GM10266 (cell line): Measurements from ENCODE around the gene RASGRP2.

Experiments used
- DNase-seq: peaks from one replicate; pipeline ENCODE4 v3.0.0; 2012; ENCODE audit errors: extremely low spot score
- TF ChIP-seq, protein P1 (sequence below): IDR thresholded peaks from 2 replicates; pipeline ENCODE4 v1.5.1; 2012; ENCODE audit warnings: mild to moderate bottlenecking, low read depth; ENCODE audit not compliant: control insufficient read depth, insufficient read depth; ENCODE audit errors: missing control alignments

Gene RASGRP2

DNA sequence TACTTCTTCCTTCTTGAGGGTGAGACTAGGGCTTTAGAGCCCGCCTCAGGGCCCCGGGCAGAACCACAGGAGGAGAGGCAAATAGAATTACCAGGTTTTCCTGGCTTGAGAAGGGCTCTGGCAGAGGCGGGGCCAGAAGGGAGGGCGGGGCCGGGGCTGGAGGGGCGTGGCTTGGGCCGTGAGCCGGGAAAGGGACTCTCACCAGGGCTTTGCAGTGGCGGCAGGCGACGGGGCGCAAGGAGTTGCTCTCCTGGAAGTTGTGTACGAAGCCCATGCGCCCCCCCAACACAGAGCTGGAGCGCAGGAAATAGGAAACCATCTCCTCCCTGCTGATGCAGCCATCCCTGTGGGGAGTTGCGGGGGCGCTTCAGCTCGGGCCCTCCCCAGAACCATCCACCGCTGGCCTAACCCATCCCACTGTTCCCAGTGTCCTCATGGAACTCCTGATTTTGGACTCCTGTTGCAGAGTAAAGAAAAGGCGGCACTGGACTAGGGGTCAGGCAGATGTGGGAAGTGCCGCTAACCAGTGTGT lies 14.0 kb downstream of the RASGRP2 start:
- TF ChIP-seq, protein P1, sequence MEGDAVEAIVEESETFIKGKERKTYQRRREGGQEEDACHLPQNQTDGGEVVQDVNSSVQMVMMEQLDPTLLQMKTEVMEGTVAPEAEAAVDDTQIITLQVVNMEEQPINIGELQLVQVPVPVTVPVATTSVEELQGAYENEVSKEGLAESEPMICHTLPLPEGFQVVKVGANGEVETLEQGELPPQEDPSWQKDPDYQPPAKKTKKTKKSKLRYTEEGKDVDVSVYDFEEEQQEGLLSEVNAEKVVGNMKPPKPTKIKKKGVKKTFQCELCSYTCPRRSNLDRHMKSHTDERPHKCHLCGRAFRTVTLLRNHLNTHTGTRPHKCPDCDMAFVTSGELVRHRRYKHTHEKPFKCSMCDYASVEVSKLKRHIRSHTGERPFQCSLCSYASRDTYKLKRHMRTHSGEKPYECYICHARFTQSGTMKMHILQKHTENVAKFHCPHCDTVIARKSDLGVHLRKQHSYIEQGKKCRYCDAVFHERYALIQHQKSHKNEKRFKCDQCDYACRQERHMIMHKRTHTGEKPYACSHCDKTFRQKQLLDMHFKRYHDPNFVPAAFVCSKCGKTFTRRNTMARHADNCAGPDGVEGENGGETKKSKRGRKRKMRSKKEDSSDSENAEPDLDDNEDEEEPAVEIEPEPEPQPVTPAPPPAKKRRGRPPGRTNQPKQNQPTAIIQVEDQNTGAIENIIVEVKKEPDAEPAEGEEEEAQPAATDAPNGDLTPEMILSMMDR = no peak
- DNase-seq = no peak

DNA sequence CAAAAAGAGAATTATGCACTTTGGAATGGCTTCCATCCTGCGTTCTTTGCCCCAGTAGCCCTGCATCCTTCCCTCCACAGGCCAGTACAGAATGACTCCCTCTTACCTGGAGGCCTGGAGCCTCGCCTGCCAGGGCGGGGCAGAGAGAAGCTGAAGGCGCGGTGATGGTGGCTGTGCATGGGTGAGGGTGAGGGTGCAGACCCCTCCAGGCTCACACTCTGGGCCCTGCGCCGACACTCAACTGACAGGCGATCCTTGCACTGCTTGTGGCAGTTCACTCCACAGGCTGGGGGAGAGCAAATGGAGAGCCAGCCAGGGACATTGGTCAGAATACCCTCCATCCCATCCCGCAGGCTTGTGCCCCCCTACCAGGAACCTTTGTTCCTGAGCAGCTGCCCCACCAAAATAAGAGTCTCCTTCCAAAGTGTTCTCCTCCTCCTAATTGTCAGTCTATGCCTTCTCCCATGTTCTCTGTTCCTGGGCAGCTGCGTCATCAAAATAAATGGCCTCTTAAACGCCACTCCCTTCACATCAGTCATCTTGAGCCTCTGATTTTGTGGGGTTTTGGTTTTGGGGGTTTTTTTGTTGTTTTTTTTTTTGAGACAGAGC lies 15.1 kb downstream of the RASGRP2 start:
- TF ChIP-seq, protein P1 = no peak
- no peak for DNase-seq

DNA sequence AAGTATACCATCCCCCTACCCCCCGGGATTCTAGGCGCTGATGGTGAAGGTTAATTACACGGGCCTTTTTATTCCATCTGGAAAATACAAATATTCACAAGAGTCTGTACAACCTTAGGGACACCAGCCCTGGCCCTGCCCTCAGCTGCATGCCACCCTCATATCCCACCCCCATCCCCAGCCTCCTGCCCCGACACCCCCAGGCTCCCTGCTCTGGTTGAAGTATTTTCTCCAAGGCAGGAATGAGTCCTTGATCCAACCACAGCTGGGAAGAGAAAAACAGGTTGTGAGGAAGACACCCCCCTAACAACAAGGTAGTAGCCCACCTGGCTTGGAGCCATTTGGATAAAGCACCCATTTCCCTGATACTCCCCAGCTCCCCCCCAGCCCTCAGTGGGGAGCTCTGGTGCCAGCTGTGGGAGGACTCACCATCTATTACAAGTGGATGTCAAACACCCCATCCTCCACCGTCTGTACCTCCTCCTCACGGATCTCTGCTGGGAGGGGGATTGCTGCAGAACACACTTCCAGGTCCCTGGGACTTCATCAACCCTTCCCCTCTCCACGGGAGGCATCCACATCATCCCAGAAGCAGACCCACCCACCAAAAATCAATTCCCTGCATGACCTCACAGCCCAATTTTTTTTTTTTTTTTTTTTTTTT lies 16.9 kb downstream of the RASGRP2 start:
- no peak for DNase-seq
- TF ChIP-seq, protein P1 = no peak

DNA sequence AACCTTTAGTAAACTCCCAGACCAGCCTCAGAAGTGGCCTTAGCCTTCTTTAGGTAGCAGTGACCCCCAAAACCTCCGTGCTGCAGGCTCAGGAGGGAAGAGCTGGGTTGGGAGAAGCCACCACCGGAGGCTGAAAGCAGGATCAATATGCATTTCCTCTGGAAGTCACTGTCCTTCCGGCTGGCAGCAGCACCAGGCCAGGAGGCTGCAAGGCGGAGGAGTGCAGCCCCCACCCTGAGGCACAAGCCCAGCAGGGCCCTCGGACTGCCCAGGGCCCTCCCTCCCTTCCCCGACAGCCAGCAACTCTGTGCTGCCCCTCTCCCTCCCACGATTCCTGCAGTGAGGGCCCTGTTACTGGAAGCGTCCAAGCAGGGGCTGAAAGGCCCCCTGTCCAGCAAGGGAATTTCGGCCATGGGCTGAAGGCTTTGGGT lies 17.7 kb downstream of the RASGRP2 start:
- TF ChIP-seq, protein P1 = no peak
- DNase-seq = no peak

DNA sequence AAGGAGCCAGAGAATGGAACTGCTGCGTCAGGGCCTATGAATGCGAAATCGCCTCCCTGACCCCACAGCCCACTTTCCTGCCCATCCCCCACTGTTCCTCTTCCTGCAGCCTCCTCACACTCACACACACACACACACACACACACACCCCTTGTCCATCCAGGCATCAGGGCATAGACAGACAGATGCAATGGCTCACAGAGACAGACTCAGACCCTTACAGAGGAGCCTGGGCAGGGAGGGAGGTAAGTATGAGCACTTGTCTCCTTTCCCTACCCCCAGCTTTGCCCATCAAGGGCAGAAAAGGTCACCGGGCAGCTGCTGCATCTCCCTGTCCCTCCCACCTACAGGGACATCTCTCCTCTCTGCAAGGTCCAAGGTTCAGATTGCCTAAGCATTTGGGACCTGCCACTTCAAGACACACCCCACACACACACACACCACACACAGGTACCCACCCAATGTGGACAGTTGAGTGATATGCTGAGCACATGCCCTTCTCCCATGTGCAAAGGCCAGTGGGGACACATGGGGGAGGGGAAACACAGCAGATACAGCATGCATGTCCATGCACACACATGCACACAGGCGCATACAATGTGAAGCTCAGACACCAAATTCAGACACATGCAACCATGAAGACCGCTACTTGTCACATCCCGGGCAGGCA lies 18.9 kb downstream of the RASGRP2 start:
- TF ChIP-seq, protein P1 = no peak

DNA sequence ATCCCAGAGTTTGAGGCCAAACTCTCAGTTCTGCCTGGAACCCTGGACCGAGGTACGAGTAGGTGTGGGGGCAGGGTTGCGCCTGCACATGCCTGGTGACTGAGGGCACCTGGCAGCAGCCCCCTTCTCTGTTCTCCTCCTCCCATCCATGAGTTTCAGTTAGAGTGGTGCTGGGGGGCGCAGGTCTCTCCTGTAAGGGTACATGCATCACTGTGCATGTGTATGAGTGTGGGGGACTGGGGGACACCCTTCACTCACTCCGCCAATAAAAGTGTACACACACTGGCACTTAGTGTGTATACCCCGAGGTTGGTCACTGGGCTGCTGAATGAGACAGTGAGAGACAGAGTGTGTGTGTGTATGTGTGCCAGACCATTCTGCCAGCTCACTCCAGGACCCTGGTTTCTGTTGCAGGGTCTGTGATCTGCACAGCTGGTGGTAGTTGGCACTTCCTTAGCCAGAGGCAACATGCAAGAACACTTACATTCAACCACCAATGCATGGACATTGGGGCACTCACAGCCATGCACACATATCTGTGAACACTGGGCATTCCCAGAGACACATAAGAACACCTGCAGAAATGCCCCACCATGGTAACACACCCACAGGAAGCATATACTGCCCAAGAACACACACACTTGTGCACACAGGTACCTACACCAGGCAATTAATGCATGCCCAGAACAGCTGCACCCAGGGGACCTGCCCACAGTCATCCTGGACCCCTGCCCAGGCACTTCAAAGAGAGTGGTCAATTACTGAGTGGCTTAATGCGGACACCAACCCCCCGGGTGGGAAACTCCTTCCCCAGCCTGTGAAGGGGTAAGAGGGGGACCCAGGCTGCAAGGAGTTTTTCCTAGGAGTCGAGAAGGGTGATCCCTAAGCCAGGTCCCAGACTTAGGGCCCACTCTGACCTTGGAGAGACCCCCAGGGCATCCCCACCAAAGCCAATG lies 19.8 kb downstream of the RASGRP2 start:
- DNase-seq = no peak
- TF ChIP-seq, protein P1 = no peak

More for the DNA sequence above, 18.9 kb downstream of the RASGRP2 start:
- no peak for DNase-seq
